Tongue (tissue), 2 donors: ENCODE data around the gene PTPRD. TPM values are rescaled to one million over a fixed set of nuclear protein-coding genes. Genes with fewer than 3 reads are reported as not detected.
"Not testable (repeated sequence)": the region's sequence is repeated elsewhere in the genome, so short reads cannot be mapped to it uniquely, and the experiment has no call there.

Experiments used
- DNase-seq: peaks from one replicate; pipeline ENCODE4 v3.0.0-alpha.2; 2015
- total RNA-seq: library from RNA; depleted of rRNA; stranded (reverse); fragments of >200 nt; gene quantifications from one replicate; pipeline ENCODE4 v1.2.3, GENCODE V29; 2014

The PTPRD gene
- total RNA-seq, 1 donor from 2014 or later = 105 TPM

DNA sequence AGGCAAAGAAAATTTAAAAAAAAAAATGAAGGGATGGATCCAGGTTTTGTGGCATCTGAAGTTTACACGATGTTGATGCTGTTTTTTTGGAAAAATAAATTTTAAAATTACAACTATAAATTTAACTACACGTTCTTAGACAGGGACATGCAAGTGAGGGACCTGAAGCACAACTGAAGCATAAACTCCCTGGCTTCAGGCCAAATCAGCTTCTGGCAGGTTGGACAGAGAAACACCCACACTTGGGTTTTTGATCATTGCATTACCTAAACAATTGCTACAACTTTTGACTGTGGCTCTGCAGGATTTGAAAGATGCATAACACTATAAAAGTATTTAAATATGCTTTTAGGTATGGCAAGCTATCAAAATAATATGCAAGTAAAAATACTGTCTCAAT lies 1494.9 kb downstream of the PTPRD start:
- peak; percentile 24 for DNase-seq

DNA sequence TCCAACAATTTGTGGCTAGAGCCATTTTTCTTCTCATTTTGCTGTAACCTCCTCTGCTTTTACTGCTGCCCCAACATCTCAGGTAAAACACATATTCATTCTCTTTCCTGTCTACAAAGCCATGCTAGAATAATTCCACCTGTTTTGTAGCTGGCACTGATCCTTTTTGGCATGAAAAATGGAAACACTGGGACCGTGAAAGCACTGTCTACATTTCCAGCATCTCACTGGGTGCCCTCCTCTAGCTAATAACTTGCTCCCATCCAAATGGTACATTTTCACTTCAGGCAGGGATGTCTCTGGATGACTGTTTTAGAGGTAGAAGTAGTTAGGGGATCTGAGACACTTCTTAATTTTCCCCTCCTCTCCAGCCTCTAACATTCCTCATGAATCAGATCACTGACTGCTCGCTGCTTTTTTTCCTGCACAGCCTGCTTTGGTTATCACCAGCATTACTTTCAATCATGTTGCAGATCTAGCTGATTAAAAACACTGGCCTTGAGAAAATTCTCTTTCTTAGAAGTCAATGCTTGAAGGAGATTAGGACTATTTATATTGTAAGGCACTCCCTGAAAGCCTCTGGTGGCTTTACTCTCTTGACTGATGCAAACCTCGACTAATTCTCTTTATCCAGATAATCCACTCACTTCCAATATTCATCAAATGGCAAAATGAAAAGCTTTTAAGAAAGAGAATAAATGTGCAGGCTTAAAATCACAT lies 1500.6 kb downstream of the PTPRD start:
- DNase-seq = peak; percentile 18

DNA sequence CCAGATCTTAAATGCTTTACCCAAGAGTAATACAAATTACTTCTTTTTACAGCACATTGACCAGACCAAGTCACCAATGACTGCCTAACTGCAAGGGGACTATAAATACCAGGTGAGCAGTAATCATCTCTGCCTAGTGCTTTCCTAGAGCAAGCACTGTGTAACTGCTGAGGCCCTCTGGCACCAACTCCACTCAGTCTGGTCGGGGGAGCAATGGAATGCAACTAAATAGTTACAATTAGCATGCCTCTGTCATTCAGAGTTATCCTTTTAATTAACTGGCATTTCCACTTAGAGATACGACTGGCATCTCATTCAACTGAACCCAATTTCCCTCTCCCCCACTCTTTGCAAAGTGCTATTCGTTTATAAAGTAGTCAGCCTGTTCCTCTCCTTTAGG lies 1504.2 kb downstream of the PTPRD start:
- no peak for DNase-seq

DNA sequence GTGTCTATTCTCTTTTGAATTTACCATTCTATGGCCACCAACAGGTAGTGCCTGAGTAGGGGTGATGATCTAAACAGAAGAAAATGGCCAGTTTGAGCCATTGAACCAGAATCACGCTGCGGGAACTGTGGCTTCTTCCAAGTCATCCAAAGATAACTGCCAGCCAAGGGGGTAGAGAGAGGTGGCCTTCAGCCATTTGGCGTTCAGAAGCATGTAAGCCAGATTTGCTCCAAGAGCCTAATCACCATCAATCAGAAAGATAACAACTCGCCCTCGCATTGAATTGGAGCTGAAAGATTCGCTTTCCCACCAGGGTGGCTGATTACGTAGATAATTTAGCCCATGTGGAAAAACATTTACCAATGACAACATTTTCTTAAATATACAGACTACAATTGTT lies 1510.5 kb downstream of the PTPRD start:
- no peak for DNase-seq

DNA sequence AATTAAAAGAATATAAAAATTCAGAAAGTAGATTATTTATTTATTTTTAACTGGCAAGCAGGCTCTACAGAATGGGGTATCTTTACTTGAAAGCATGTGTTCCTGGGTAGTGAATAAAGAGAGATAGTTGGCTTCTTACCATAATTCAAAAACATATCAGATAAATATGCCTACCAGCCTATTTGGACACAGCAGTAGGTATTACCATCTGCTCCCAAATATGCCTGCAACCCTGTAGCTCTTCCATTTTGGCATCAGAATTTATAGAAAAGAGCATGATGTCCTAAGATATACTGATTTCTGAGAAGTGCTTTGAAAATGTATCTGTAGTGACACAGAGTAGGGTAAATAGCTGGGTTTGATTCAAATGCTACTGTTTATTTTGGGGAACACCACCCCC lies 1512.7 kb downstream of the PTPRD start:
- no peak for DNase-seq

DNA sequence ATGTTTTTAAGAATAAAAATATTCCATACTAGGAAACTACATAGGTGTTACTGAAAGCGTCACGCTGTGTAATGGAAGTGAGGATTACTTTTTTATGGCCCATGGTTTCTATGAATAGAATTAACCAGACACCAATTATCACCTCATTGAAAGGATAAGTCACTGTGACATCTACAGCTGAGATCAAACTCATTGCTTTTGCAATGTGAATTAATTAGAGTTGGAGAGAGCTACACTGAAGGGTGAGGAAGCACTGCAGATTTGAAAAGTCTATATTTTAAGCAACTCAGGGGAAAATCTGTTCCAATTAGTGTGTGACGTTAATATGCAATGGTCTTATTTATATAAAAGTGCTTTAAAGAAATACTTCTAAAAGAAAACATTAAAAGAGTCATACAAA lies 1513.2 kb downstream of the PTPRD start:
- DNase-seq = no peak

DNA sequence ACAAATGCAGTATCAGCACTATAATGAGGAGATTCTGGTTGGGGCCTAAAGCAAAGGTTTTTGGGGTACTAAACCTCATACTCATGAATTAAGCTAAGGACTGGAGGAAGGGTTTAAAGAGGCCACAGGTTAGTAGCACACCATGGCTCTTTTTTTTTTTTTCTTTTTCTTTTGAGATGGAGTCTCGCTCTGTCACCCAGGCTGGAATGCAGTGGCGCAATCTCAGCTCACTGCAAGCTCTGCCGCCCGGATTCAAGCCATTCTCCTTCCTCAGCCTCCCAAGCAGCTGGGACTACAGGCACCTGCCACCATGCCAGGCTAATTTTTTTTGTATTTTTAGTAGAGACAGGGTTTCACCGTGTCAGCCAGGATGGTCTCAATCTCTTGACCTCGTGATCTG lies 1515.5 kb downstream of the PTPRD start:
- DNase-seq = not testable (repeated sequence)

DNA sequence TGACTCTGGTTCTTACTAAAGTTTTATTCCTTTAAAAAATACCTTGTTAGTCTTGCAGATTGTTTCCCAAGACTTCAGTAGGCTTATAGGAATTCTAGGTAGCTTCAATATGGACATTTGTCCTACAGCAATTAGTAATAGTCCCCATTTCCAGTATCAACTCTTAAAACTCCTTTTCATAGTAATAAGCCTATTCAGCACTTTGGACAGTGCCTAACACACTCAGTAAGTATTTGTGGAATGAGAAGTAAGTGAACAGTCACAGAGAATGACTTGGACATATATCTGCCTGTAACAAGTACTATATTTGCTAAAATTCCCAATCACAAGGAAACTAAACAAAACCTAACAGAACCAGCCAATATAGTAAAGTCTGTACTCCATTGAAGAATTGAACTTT lies 1521.4 kb downstream of the PTPRD start:
- peak; percentile 33 for DNase-seq

DNA sequence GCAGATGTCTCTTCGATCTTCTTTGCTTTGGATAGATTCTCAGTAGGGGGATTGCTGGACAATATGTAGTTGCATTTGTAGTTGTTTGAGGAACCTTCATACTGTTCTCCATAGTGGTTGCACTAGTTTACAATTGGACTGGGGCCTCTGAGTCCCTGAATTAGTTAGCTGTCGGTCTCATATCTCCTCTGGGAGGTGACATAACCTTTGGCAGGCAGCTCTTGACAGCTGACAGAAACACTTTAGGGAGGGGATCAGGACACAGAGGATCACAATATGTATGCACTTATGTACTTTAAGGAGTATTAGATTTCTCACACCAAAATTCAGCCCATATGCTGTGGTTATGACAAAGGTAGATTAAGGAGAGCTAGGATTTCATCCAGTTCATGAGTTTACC lies 1533.3 kb downstream of the PTPRD start:
- no peak for DNase-seq

DNA sequence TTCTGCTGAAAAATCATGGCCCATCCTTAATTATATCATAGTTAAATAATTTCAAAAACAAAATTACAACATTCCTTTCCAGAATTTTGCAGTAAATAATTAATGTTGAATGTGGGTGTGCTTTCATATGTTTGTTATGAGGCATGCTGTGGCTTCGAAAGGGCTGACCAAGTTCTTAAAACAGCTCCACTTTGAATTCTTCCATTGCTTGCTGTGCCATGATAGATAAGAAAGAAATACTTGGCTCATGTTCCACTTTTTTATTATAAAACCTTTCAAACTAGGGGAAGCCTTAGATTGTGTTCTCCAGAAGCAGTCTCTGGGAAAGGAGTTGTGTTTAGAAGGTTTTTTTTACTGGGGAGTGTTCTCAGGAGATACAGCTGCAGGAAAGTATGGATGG lies 1534.5 kb downstream of the PTPRD start:
- DNase-seq = no peak

DNA sequence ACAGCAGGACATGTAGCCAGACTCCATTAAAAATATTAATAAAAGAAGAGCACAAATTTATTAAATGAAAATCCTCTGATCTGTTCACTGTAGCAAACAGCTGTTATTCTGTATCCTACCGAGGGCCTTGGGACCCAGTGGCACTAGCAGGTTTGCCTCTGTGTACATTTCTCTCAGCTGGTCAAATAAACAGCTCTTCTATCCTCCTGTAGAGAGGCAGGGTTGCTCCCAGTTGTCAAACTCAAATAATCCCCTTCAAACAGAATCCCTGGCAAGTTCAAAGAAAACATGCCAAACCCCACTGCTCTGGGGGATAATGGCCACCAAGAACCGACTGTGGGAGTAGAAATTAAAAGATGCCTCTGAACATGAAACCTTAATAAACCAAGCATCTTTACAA lies 1551.2 kb downstream of the PTPRD start:
- DNase-seq = peak; percentile 1

DNA sequence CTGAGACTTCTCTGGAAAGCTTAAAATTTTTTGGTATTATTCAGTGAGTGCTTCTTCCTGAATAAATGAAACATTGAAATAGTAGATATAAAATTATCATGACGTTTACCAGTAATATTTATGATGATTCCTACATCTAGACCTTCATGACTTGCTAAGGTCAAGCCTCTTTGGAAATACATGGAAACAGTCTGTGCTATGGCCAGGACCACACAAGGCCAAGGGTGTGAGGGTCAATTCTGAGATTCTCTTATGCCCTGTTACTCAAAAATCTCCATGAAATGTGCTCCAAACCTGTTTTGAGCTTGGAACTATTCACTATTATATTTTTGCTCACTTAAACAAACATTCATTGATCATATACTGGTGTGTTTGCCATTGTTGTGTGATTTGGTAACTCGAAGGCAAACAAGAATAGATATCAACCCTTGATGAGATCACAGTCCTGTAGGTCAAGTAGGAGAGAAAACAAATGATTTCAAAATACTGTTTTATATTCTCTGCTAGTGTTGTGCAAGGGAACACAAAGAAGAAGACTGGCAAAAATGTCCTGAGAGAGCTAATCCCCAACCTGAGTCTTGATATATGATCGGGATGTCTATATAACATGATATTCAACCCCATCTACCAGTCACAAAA lies 1558.3 kb downstream of the PTPRD start:
- DNase-seq = no peak

DNA sequence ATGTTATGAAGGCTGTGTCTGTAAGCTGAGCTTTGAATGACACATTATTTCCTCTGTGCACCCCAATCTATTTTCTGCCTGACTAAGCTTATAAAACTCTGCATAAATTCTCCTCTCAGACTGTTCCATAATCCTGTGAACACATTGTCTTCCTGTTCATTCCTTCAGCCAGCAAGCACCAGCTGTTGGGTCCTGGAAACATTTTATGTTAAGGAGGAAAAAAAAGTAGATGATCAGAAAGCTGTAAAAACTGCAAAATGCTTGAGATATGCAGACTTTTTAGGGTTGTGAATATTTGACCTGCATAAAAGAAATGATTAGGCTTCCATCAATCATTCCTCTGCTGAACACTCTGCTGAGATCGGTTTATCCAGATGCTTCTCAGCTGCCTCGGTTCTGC lies 1567.2 kb downstream of the PTPRD start:
- DNase-seq = peak; percentile 39

DNA sequence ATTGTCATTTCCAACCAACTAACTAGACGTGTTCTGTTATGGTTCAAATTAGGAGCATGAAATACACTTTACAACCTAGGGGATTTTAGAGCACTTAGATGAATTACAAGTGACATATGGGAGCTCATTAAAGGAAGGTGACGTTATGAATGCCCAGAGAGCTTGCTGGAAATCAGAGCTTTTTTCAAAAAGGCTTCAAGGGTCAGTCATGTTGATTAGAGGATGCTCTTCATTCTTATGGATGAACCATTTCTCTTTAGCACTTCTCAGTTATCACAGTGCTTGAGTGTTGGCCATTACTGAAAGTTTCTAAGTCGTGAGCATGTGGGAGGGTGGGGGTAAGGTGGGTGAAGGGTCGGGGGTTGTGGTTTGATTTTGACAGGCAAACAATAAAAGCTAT lies 1567.7 kb downstream of the PTPRD start:
- DNase-seq = no peak

DNA sequence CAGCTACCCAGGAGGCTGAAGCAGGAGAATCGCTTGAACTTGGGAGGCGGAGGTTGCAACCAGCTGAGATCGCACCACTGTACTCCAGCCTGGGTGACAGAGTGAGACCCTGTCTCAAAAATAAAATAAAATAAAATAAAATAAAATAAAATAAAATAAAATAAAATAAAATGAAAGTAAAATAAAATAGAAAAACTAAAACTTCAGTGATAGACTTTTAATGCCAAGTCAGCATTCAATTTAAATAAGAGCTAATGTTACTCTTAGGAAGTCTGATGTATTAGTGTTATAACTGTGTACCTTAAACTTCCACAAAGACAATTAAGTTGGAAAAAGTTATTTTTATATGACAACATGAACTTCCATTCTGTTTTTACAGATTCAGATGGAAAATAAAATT lies 1569.0 kb downstream of the PTPRD start:
- DNase-seq = not testable (repeated sequence)

DNA sequence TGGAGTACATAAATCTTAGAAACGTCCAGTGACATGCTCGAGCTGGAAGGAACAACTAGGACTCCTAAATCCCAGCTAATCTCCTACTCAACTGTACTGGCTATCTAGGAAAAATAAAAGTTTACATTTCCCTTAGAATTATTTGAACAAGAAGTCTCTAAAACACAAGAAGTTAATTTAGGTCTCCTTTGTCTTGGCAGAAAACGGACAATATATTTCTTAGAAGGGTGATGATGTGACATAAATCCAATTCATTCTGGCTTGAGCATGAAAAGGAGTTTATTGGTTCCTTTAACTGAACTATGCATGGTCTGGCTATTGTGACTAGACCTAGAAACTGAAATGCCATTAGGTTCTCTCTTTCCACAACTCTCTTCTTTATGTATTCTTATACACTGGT lies 1571.0 kb downstream of the PTPRD start:
- no peak for DNase-seq

DNA sequence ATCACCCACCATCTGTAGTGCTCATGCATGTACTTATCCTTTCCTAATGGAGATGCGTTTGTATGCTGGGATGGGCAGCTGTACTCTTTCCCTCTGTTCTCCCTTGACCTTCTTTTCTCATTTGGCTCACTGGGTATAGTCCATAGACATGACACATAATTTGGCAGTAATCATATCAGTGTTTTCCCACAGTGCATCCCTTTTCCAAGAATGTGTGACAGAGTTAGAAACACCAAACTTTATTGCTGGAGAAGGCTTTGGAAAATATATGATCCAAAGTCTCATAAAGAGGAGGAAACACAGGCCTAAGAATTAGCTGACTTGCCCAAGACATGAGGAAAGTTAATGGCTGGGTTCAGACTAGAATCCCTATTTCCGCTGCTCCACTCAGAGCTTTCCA lies 1579.8 kb downstream of the PTPRD start:
- no peak for DNase-seq

DNA sequence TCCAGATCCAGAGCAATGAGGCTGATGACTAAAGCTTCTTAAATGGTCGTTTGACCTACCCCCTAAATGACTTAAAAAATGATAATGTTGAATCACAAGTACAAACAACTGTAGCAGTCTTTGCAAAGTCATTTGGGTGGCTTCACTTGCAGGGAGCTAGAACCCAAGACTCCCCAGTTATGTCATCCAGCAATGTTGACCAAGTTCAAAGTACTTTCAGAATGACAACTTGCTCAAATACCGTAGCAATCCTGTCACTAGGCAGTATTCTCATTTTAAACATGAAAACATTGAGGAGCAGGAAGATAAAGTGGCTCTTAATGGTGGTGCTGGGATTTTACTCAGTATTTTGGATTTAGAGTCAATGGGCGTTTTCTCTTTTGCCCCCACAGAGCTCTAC lies 1596.2 kb downstream of the PTPRD start:
- DNase-seq = no peak

DNA sequence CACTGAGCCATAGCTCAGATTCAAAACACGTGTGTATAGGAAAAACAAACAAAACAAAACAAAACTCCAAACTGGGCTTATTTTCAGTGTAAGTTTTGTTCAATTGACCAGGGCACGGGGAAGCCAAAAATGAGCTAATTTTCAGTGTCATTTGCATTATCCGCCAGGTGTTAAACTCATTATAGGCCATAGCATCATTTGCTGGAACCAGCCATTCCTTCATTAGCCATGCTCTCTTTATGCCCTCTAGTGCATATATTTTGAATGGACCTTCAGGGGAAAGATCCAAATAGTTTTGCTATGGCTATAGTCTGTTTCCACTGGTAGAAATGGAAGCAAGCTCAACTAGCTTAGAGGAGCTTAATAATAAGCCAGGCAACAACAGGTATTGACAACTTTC lies 1608.0 kb downstream of the PTPRD start:
- peak; percentile 75 for DNase-seq

DNA sequence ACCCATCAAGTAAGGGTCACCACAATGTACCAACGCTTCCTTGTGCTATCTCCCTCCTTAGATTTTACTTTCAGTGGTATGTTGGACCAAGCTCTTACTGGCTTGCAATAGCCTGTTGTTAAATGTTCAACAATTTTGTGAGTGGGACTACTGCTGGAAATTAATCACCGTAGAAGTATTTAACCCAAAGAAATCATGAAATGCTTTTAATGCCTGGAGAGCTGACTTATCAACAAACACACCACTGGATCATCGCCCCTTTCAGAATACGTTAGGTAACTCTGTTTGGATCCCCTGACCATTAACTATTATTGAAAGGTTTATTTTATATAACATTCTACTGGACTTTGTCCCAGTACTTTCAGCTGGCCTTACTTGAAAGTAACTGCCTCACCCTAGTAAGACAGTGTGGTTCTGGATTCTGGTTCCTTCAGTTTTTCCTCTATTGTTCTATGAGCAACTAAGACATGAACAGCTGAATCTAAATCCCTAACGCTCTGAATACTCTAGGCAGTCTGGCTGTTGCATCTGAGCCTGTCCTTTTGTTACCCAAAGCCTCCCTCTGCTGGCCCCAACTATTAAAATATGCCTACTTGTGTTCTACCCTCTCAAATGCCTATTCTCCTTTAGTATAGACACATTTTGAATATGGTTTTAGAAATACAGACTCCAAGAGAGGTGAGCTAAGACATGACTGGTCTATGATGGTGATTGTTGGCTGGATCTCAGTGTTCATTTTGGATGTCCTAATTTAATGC lies 1609.8 kb downstream of the PTPRD start:
- DNase-seq = peak; percentile 62

DNA sequence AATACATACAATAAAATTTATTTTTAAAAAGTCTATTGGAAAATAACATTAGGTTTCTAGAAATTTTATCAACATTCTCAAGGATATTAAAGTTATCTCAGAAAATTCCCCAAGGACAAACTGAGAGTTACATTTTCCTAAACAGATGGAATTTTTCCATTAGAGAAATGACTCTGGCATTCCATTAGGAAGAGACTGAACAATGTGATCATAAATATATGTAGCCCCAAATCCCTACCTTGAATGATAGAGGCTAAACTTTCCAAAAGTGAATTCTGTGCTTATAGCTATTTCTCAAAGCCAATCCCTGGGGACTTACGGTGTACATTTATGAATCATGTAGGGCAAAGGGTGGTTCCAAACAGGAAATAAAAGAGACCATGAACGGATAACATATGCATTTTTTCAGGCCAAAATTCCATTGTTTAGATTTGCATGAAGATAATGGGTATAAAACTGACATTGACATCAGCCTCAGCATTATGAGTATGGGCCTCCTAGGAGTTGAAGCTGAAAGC lies 1632.2 kb downstream of the PTPRD start:
- no peak for DNase-seq

DNA sequence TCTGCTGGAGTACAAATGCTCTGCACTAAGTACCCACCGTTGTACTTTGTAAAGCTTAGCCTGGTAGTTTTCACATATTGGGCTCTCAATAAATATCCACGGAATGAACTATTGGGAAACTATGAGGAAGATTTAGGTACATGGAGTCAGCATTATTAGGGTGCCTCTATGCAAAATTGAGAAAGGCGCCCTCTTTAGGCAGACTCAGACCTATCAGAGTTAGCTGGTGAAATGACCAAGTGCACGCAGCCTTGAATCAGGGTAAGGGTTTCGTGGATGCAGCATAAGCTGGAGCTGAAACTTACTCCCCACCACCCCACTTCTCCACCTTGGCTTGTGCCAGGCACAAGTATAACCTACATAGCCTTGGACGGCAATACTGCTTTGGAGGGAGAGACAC lies 1634.5 kb downstream of the PTPRD start:
- no peak for DNase-seq

DNA sequence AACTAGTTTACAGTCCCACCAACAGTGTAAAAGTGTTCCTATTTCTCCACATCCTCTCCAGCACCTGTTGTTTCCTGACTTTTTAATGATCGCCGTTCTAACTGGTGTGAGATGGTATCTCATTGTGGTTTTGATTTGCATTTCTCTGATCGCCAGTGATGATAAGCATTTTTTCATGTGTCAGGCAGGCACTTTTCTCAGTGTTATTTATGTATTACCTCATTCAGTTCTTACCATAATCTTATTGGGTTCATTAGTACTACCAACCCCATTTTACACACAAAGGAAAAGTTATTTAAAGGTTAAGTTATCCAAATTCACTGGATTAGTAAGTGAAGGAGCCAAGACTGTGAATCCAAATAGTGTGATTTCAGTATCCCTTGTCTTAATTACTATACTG lies 1644.5 kb downstream of the PTPRD start:
- DNase-seq = not testable (repeated sequence)
